ENCODE results near the gene RAB37.

GRCh38 chr17:74759941-74760340 lies 22.9 kb downstream of the RAB37 start:
- TF ChIP-seq CTCF (IDR thresholded peaks at IDR 0.05) = no peak
- no peak for TF ChIP-seq POLR2AphosphoS5 (IDR thresholded peaks at IDR 0.05; ENCODE audit: low read depth, low read length)
- TF ChIP-seq REST (IDR thresholded peaks at IDR 0.05; ENCODE audit: insufficient read depth in 1 of 2, low read depth in 2 of 2, low read length in 1 of 2) = no peak
- no peak for TF ChIP-seq SIN3A (IDR thresholded peaks at IDR 0.05; ENCODE audit: borderline replicate concordance, insufficient read depth, low read depth, low read length)
